PFSK-1 (cell line): Measurements from ENCODE around the gene KLF2.

Experiments used
- FOXP2 ChIP-seq: optimal IDR thresholded peaks from 2 replicates; pipeline ENCODE3; 2011; ENCODE audit warnings: borderline replicate concordance, control low read depth, inconsistent platforms; ENCODE audit not compliant: insufficient read depth; ENCODE audit errors: extremely low read length, extremely low read depth
- POLR2AphosphoS5 ChIP-seq: IDR thresholded peaks from 2 replicates; pipeline ENCODE4 v1.6.1; 2012; ENCODE audit warnings: low read depth, mild to moderate bottlenecking, control low read depth, low read length, moderate library complexity
- SIN3A ChIP-seq: IDR thresholded peaks from 2 replicates; pipeline ENCODE4 v1.6.1; 2012; ENCODE audit warnings: mild to moderate bottlenecking, low read length, moderate library complexity, borderline replicate concordance; ENCODE audit not compliant: insufficient read depth
- TAF1 ChIP-seq: IDR thresholded peaks from 2 replicates; pipeline ENCODE4 v1.6.1; 2012; ENCODE audit warnings: low read length, control low read depth, borderline replicate concordance; ENCODE audit not compliant: insufficient read depth
- TF ChIP-seq, protein P1 (sequence below), 2 experiments: IDR thresholded peaks; 2 replicates each; pipeline versions ENCODE4 v1.6.1 to v1.8.0; 2011 to 2012; ENCODE audit warnings: low read depth in 2 of 2, low read length in 2 of 2, control low read depth in 1 of 2, inconsistent platforms in 1 of 2, mild to moderate bottlenecking in 1 of 2, moderate library complexity in 1 of 2; ENCODE audit not compliant: insufficient read depth in 1 of 2

The KLF2 gene

DNA sequence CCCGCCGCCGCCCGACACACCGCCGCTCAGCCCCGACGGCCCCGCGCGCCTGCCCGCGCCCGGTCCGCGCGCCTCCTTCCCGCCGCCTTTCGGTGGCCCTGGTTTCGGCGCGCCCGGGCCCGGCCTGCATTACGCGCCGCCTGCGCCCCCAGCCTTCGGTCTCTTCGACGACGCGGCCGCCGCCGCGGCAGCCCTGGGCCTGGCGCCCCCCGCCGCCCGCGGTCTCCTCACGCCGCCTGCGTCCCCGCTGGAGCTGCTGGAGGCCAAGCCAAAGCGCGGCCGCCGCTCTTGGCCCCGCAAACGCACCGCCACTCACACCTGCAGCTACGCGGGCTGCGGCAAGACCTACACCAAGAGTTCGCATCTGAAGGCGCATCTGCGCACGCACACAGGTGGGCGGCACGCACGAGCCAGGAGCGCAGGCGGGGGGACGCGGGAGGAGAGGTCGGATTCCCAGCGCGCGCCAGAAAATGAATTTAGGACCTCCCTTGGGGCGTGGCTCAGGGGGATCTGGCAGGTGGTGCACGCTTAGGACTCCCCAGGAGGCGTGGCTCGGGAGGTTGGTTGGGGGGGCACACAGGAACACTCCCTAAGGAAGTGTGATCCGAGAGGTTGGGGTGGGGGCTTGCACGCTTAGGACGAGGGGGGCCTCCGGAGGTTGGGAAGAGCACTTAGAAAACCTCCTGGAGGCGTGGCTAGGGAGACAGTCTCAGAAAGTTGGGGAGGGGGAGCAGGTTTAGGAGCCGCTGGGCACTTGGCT is 1.2 kb downstream of the KLF2 start:
- no peak for TF ChIP-seq SIN3A
- no peak for TF ChIP-seq TAF1
- TF ChIP-seq, protein P1, sequence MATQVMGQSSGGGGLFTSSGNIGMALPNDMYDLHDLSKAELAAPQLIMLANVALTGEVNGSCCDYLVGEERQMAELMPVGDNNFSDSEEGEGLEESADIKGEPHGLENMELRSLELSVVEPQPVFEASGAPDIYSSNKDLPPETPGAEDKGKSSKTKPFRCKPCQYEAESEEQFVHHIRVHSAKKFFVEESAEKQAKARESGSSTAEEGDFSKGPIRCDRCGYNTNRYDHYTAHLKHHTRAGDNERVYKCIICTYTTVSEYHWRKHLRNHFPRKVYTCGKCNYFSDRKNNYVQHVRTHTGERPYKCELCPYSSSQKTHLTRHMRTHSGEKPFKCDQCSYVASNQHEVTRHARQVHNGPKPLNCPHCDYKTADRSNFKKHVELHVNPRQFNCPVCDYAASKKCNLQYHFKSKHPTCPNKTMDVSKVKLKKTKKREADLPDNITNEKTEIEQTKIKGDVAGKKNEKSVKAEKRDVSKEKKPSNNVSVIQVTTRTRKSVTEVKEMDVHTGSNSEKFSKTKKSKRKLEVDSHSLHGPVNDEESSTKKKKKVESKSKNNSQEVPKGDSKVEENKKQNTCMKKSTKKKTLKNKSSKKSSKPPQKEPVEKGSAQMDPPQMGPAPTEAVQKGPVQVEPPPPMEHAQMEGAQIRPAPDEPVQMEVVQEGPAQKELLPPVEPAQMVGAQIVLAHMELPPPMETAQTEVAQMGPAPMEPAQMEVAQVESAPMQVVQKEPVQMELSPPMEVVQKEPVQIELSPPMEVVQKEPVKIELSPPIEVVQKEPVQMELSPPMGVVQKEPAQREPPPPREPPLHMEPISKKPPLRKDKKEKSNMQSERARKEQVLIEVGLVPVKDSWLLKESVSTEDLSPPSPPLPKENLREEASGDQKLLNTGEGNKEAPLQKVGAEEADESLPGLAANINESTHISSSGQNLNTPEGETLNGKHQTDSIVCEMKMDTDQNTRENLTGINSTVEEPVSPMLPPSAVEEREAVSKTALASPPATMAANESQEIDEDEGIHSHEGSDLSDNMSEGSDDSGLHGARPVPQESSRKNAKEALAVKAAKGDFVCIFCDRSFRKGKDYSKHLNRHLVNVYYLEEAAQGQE (IDR thresholded peaks at IDR 0.05; ENCODE audit: insufficient read depth in 1 of 2, low read depth in 2 of 2, low read length in 2 of 2): no peak
- no peak for TF ChIP-seq FOXP2
- no peak for TF ChIP-seq POLR2AphosphoS5

DNA sequence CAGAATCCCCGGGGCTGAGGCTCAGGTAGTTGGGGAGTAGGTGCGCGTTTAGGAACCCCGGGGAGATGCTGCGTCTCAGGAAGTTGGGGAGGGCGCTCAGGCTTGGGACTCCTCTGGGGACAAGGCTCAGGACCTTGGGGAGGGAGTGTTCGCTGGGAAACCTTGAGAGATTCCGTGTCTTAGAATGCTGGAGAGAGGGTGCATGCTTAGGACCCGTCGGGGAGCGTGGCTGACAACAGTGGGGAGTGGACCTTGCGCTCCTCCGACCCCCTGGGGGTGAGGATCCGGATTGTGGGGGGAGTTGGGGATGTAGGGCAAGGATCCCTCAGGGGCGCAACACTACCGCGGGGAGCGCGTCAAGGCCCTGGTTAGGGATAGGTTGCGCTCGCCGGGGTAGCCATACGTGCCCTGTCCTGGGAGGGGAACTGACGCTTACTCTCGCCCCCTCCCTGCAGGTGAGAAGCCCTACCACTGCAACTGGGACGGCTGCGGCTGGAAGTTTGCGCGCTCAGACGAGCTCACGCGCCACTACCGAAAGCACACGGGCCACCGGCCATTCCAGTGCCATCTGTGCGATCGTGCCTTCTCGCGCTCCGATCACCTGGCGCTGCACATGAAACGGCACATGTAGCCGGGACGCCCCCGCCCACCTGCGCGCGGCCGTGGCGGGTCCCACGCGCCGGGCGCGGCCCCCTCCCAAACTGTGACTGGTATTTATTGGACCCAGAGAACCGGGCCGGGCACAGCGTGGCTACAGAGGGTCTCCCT is 2.0 kb downstream of the KLF2 start:
- TF ChIP-seq, protein P1 (IDR thresholded peaks at IDR 0.05; ENCODE audit: insufficient read depth in 1 of 2, low read depth in 2 of 2, low read length in 2 of 2): no peak
- TF ChIP-seq TAF1: no peak
- TF ChIP-seq POLR2AphosphoS5: no peak
- TF ChIP-seq FOXP2: no peak
- TF ChIP-seq SIN3A: no peak

GRCh38 chr19:16327169-16327475 is 2.5 kb downstream of the KLF2 start:
- no peak for TF ChIP-seq SIN3A

- no peak for TF ChIP-seq POLR2AphosphoS5
- no peak for TF ChIP-seq SIN3A
- TF ChIP-seq, protein P1 (IDR thresholded peaks at IDR 0.05; ENCODE audit: insufficient read depth in 1 of 2, low read depth in 2 of 2, low read length in 2 of 2): no peak
- TF ChIP-seq FOXP2: no peak
- no peak for TF ChIP-seq TAF1
Measured at GRCh38 chr19:16327501-16327900, 2.9 kb downstream of the KLF2 start.

DNA sequence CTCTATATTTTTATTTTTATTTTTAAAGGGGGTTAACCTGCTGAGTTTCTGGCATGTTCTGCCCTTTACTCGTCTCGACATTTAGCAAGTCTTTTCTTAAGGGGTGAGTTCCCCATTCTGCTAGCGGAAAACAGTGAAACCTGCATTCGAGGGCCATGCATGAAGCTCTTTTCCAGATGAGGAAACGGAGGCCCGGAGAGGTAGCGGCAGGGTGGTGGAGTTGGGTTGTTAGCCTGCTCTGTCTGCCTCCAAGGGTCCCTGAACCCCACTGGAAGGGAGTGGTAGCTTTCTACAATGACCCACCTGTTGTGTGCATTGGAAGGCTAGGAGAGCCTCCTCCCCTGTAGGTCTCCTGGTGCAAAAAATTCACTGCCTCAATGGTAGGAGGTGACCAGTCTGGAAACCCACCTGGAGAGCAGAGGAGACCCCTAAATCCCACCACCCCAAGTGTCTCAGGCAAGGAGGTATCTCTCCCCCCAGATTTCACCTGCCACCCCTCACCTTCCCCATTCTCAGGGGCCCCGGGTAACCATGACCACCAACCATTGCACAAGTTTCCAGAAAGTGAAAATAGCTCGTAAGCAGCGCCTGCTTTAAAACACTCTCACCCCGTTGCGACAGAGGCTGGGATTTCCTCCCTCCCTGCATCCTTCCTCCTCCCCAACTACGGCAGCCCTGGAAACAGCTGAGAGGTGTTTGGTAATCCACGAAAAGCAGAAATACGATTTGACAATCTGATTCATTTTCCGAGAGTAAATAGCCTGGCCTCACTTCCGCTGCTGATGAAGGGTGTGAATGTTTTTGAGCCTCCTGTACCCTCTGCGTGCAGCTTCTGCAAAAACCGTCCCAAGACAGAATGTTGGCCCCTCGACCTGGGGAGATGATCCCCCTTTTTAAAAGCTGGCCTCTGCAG is 3.5 kb downstream of the KLF2 start:
- TF ChIP-seq FOXP2 (no peak), POLR2AphosphoS5 (no peak), SIN3A (no peak), TAF1 (no peak)
- TF ChIP-seq, protein P1 (IDR thresholded peaks at IDR 0.05; ENCODE audit: insufficient read depth in 1 of 2, low read depth in 2 of 2, low read length in 2 of 2): no peak
